ENCODE results near the gene MNDA. TPM values are rescaled to one million over a fixed set of nuclear protein-coding genes. Genes with fewer than 3 reads are reported as not detected.

Gene MNDA
- not detected in 5 replicates for total RNA-seq (2022; extraction: Qiagen RNA extraction)

GRCh38 chr1:158830904-158831507 is at the start of gene MNDA:
Gene MNDA (plus strand): TSS chr1:158831351. CDS start chr1:158842154, 10,803 bp downstream.

Other genes with a start within 250 kb of the MNDA start
- gene OR10Z1, start 226.1 kb upstream of the MNDA start, total RNA-seq (2022; extraction: Qiagen RNA extraction), result not detected in 5 replicates
- gene SPTA1, start 144.6 kb upstream of the MNDA start, total RNA-seq (2022; extraction: Qiagen RNA extraction), result not detected in 5 replicates
- gene OR6K2, start 130.7 kb upstream of the MNDA start, total RNA-seq (2022; extraction: Qiagen RNA extraction), result not detected in 5 replicates
- not detected in 5 replicates for gene OR6K3, start 110.6 kb upstream of the MNDA start, total RNA-seq (2022; extraction: Qiagen RNA extraction)
- gene OR6K6, start 76.6 kb upstream of the MNDA start, total RNA-seq (2022; extraction: Qiagen RNA extraction), result not detected in 5 replicates
- not detected in 5 replicates for gene OR6N1, start 59.2 kb upstream of the MNDA start, total RNA-seq (2022; extraction: Qiagen RNA extraction)
- gene OR6N2, start 50.1 kb upstream of the MNDA start, total RNA-seq (2022; extraction: Qiagen RNA extraction), result not detected in 5 replicates
- gene PYHIN1, start 100.2 kb downstream of the MNDA start, total RNA-seq (2022; extraction: Qiagen RNA extraction), result not detected in 5 replicates
- 2.7 to 3.8 TPM (median 3.3 TPM) in 5 replicates for gene IFI16, start 178.6 kb downstream of the MNDA start, total RNA-seq (2022; extraction: Qiagen RNA extraction)
- gene AIM2, start 245.4 kb downstream of the MNDA start, total RNA-seq (2022; extraction: Qiagen RNA extraction), result not detected in 5 replicates